GM21381 (cell line): Measurements from ENCODE around the gene ATRIP.
"Not testable (repeated sequence)": the region's sequence is repeated elsewhere in the genome, so short reads cannot be mapped to it uniquely, and the experiment has no call there.

Experiments used
- ATAC-seq: cut with Tn5 transposase; IDR thresholded peaks from one replicate; pipeline ENCODE4 v1.9.1; 2021; ENCODE audit warnings: mild to moderate bottlenecking, moderate library complexity; ENCODE audit not compliant: unreplicated experiment

Gene ATRIP

DNA sequence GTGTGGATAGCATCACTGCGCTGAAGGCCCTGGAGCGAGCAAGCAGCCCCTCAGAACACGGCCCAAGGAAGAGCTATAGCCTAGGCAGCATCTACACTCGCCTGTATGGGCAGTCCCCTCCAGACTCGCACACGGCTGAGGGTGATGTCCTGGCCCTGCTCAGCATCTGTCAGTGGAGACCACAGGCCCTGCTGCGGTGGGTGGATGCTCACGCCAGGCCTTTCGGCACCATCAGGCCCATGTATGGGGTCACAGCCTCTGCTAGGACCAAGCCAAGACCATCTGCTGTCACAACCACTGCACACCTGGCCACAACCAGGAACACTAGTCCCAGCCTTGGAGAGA is 20.5 kb downstream of the ATRIP start:
- ATAC-seq, result no peak

DNA sequence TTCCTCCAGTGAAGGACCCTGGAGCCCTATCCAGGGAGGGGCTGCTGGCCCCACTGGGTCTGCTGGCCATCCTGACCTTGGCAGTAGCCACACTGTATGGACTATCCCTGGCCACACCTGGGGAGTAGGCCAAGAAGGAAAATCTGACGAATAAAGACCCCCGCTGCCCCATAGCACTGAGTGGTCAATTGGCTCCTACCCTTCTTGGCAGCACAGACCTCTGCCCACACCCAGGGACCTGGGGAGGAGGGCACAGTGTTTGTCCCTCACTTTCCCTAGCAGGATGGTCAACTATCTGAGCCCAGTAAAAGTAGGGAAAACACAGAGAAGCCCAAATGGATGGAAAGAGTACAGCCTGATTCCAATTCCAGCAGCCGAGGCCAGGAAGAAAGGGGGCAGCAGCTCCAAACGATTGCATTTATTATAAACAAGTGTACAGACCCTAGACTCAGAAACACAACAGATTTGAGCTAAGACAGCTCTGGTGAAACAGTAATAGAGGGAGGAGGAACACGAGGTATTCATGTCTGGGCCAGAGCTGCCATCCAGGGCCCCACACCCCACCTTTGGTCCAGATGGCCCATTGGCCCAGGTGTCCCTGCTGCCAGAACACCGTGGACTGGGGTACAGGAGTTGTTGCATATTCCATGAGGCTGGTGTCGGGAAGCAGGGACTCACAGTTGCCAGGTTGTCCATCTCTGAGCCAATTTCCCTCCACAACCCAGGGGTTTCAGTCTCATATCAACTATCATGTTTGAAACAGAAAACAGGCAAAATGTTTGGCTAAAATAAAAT is 21.1 kb downstream of the ATRIP start:
- ATAC-seq, result no peak

DNA sequence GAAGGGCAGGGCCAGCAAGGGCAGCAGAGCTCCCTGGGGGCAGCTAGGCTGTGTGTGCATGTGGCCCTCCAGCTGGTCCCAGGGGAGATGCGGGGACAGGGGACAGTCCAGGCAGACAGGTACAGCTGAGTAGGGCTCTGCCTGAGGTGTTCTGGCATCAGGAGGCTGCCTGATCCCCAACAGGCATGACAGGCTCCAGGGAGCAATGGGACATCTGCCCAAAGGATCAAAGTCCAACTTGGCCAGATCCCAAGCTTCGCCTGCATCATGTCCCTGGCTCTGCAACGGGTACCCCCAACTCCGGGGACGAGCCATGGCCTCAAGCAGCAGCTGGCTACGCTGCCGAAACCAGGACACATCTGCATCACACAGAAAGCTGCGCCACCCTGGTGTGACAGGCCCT is 21.8 kb downstream of the ATRIP start:
- ATAC-seq, result no peak

DNA sequence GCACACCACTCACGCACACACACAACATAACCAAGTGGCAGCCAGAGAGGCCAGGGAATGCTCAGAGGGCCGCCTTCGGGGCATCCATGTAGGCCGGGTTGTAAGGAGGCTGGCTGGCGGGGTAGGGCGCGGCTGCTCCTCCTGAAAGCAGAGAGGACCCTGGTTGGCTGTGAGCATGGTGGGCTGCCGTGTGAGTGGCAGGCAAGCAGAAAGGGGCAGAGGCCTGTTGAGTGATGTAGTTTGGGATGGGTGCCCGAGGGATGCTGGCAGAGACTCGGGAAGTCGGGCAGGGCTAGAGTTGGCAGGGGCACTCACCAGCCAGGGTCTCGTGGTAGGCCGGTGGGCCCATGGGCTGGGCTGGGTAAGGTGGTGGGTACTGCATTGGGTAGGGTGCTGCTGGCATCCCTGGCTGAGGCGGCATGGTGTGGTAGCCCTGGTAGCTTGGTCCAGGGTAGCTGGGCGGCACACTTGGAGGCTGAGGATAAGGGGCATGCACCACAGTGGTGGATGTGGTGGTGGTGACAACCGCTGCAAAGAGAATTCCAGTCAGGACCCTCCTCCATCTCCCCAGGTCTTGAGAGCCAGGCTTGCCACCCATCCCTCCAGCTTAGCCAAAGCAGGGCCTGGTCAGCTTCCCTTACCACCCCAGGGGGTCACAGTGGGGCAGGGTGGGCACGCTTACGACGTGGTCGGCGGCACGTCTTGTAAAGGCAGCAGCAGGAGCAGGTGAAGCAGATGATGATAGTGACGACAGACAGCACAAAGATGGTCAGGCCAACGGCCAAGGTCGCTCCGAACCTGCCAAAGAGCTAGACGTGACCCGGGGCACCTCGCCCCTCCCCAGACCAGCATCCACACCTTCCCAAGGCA is 22.7 kb downstream of the ATRIP start:
- ATAC-seq, result no peak

DNA sequence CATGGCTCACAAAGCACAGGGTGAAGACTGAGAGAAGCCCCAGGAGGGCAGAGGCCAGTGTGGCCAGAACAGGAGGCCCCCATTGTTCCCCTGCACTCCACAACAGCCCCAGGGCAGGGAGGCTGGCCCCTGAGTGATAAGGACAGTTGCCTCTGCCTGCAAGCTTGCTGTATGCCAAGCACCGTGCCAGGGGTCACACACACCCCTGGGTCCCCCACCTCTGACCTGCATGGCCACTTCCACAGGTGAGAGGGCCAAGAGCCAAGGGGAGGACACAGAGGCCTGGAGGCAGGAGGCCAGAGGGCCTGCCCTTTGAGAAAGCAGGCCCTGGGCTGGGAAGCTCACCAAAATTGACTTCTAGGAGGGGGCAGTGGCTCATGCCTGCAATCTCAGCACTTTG is 23.7 kb downstream of the ATRIP start:
- ATAC-seq, result no peak

DNA sequence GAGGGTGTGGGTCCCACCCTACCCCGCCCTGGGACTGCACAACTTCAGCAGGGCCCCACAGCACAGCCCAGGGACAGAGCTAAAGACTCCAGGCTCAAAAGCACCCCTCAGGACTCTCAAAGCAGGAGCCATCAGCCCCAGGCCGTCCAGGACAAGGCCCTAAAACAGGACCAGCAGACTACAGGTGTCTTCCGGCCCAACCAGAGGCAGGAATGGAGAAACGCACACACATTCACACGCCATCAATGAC is 26.1 kb downstream of the ATRIP start:
- ATAC-seq, result peak; percentile 11

DNA sequence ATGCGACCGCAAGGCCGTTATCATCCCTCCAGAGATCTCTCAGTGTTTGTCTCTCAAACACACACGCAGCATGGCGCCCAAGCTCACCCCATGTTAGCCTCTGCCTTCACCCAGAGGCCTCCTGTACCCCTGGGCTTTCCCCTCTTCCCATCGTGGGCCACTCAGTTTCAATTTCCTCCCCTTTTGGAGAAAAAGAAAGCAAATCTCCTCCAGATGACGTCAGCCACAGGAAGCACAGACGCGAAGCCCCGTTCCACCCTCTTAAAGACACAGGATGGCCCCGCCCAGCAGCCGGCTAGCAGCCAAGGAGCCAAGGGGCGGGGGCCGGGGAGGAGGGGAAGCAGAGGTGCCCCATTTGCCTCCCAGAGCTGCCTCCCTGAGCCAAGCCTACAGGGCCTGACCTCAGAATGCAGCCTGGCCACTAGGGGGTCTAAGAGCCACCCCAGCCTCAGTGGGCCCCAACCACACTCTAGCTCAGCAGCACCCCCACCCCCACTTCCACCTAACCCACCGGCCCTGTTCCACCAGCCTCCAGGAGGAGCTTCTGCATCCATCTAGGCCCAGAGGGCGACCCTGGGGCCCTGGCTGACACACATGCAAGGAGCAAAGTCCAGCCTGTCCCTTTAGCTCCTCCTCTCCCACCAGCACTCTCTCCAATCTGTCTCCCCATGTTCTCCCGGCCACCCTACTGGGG is 26.5 kb downstream of the ATRIP start:
- ATAC-seq, result peak; percentile 85

DNA sequence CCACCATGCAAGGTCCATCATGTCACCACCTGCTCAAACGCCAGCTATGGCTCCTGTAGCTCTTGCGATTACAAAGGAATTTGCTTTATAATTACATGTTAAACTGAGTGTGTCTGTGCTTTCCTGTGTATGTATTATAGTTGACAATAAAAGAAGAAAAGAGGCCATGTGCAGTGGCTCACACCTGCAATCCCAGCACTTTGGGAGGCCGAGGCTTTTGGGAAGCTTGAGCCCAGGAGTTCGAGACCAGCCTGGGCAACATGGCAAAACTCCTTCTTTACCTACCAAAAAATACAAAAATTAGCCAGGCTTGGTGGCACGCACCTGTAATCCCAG is 27.0 kb downstream of the ATRIP start:
- no peak for ATAC-seq

DNA sequence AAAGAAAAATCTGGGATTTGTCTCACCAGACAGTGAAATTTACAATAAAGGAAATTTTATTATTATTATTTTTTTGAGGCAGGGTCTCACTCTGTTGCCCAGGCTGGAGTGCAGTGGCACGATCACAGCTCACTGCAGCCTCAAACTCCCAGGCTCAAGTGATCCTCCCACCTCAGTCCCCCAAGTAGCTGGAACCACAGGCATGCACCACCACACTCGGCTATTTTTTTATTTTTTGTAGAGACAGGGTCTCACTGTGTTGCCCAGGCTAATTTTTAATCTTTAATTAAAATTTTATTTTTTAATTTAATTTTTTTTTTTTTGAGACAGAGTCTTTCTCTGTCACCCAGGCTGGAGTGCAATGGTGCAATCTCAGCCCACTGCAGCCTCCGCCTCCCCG is 27.5 kb downstream of the ATRIP start:
- not testable (repeated sequence) for ATAC-seq

DNA sequence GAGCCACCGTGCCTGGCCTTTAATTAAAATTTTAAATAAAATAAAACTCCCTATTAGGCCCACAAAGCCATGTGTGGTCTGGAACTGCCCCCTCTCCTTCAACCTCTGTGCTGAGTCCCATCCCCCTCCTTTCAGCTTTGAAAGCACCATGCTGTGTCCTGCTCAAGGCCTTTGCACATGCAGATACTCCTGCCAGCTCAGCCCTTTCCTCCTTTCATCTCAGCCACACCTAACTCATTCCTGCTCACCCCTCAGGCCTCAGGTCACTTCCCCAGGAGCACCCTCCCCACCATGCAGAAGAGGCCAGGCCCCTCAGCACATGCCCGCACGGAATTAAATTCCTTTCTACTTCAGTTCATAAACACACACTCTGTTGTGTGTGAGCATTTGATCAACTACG is 28.1 kb downstream of the ATRIP start:
- ATAC-seq, result no peak

DNA sequence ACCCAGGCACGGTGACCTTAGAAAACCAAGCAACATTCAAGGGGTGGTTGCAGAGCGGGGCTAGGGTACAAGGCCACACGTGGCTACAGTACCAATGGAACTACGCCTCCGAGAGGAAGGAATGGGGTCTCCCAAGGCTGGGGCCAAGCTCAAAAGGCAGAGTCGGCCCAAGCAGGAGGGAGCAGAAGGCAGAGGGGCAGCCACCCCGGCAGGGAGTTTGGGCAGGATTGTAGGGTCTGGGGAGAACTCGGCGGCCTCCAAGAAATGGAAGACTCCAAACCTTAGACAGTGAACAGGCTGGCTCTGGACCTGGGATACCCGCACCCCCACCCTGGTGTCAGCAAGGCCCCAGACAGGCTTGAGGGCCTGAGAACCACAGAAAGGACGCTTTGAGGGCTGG is 28.7 kb downstream of the ATRIP start:
- no peak for ATAC-seq

DNA sequence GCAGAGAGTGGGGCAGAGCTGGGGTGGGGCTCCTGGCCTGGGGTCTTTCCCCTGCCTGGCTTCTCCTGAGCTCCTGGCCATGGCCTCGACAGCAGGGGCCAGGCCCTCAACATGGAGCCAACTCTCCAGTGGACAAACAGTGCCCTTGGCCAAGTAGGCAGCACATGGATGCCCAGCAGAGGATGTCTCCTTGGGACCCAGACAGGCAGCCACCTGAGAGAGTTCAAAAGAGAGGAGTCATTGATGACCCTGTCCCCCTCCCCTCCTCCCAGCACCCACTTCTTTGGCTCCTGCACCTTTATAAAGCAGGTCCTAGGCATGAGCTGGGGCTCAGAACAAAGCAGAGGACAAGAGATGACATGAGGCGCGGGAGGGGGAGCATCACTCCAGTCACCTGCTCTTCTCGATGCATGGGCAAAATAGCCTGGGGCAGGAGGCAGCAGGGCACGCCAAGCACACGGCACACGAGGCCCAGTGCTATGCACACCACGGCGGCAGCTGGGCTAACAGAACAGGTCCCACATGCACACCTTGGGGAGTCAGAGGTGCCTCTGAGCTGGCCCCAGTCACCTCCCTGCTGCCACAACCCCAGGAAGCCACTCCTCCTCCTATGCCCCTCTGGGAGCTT is 30.0 kb downstream of the ATRIP start:
- no peak for ATAC-seq

DNA sequence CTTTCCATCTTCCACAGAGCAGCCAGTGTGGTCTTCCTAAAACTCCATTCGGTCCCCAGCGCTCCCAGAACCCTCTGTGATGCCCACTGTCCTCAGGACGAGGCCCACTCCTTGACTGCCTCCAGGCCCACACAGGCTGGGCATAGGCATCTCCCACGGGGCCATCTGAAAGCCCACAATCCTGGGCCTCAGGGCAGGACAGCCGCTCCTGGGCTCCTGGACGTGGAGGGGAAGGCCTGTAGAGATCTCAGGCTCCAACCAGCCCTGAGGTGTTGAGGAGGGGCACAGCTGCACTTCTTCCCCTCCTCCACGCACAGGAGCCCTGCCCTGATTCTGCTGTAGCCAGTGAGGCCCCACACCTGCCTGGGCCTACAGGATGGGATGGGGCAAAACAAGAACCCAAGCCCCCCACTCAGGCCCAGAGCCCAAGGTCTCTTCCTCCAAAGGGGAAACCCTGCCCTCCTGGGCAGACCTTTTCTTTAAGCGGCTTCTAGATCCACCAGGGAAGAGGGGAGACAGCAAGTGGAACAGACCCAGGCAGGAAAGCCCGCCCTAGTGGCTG is 31.5 kb downstream of the ATRIP start:
- no peak for ATAC-seq

DNA sequence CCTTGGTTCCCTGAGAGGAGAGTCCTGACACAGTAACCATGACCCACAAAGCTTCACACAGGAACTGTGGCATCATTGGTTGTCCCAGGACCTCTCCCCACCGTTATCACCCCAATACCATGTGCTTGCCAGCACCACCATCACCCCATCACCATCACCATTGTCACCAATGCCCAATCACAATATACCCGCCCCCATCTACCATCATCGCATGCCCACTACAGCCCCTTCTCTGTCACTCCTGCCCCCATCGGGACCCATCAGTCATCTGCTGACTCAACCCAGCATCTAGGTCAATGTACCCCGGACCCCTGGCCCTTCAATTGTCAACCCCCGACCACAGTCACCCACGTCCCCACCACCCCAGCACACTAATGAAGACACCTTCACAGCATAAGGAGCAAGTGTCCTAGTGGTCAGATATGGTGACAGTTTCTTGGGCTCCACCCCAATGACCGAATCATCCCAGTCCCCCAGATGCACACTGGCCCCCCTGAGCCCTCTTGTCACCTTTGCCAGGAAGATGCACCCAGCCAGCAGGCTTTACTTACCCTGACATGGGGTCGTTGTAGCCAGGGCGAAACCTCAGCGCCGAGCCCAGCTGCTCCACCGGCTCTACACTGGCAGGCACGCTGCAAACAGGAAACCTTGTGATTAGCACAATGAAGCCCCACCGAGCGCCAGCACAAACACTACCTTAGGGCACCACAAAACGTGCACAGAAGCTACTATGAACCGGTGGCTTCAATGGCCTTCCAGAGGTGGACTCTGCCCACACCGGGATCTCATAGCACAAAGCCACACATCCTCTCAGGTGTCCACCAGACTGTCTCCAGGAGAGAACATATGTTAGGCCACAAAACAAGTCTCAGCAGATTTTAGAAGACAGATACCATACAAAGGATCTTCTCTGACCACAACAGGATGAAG is 32.4 kb downstream of the ATRIP start:
- no peak for ATAC-seq

DNA sequence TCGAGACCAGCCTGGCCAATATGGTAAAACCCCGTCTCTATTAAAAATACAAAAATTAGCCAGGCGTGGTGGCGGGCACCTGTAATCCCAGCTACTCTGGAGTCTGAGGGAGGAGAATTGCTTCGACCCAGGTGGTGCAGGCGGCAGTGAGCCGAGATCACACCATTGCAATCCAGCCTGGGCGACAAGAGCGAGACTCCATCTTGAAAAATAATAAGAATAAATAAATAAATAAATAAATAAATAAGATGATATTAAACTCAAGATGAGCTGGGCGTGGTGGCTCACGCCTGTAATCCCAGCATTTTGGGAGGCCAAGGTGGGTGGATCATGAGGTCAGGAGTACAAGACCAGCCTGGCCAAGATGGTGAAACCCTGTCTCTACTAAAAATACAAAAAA is 34.4 kb downstream of the ATRIP start:
- ATAC-seq, result not testable (repeated sequence)

DNA sequence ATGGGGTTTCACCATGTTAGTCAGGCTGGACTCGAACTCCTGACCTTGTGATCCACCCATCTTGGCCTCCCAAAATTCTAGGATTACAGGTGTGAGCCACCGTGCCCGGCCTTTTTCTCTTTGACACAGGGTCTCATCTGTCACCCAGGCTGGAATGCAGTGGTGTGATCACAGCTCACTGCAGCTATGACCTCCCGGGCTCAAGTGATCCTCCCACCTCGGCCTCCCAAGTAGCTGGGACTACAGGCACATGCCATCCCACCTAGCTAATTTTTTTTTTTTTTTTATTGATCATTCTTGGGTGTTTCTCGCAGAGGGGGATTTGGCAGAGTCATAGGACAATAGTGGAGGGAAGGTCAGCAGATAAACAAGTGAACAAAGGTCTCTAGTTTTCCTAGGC is 36.3 kb downstream of the ATRIP start:
- not testable (repeated sequence) for ATAC-seq

DNA sequence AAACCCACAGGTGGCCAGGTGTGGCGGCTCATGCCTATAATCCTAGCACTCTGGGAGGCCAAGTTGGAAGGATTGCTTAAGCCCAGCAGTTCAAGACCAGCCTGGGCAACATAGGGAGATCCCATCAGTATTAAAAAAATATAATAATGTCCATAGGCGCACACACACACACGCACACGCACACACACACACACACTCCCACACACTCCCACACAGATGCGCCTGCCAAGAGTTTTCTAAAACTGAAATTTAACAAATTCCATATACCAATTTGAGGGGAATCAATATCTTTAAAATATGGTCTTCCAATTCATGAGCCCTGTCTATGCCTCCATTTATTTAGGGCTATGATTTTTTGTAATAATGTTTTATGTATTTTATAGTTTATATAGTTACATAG is 40.4 kb downstream of the ATRIP start:
- no peak for ATAC-seq

DNA sequence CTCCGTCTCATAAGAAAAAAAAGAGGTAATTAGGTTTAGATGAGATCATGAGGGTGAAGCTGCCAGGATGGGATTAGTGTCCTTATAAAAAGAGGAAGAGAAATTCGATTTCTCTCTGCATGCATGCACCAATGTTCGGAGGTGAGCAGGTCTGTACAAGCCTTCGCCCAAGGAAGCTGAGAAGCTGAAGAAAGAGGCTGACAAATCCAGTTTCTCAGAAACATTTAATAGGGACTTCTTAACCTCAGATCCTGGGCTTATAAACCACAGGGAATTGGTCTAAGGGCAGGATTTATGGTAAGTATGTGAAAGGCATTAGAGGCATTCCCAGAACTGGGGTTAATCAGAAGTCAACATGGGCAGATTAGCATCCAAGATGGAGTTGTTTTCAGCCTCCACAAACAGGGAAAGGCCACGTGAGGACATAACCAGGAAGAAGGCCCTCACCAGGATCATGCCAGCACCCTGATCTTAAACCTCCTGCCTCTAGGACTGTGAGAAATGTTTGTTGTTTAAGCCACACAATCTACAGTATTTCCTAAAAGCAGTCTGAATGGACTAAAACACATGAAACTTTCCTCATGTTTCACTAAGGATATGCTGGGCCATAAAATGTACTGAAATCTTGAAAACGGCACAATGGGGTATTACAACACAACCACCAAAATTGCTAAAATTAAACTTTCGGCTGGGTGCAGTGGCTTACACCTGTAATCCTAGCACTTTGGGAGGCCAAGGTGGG is 46.1 kb downstream of the ATRIP start:
- no peak for ATAC-seq

DNA sequence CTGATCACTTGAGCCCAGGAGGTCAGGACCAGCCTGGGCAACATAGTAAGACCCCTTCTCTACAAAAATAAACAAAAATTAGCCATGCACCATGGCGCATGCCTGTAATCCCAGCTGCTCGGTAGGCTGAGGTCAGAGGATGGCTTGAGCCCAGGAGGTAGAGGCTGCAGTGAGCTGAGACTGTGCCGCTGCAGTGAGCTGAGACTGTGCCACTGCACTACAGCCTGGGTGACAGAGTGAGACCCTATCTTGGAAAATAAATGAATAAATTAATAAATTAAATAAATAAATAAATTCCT is 46.6 kb downstream of the ATRIP start:
- no peak for ATAC-seq

DNA sequence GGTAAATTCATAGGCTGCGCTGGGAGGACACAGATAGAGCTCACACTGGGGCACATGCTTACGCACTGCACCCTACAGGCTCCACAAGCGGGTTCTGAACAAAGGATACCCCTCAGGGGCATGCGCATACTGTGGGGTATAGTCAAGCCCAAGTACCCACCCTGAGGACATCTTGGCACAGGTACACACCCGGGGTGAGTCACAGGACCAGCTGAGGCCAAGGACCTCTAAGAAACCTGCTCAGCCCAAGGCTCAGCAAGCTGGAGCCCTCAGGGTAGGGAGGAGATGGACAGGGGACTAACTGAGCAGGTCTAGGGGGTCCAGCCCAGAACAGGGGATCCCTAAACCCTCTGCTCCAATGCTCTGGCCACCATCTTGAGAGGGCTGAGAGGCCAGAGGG is 54.1 kb downstream of the ATRIP start:
- ATAC-seq, result no peak
